ENCODE data around the gene HYAL3.

GRCh38 chr3:50345586-50346234 lies 46.5 kb upstream of the HYAL3 start, which contains the start of gene ZMYND10:
- TF ChIP-seq CTCF (IDR thresholded peaks at IDR 0.05) (no peak), ZFX (IDR thresholded peaks at IDR 0.05; ENCODE audit: borderline replicate concordance) (no peak)
